Measurements from ENCODE around the gene TTC5.

Gene TTC5

DNA sequence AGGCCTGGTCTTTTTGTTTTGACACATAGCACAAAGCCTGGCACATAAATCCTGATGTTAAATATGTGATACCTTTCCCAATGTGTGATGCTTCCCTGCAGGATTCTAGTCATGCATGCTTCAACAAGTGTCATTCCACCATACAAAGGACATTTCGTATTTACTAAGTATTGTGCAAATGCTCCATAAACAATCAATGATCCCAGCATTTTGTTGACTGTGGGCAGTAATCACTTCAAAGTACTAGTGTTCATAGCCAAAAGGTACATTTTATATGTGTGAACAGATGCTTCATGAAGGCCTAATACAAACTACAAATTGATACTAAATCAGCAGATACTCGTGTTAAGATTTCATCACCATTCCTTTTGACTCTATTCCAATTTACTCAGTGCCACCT is 23.0 kb upstream of the TTC5 start:
- H2AFZ ChIP-seq (ENCODE audit: low read depth, low read length) = no peak overlapping the region
- H3K79me2 ChIP-seq (ENCODE audit: low read length) = peaks cover 57% of the 10 kb centered on the region
- no peak overlapping the region for H3K9ac ChIP-seq (ENCODE audit: low read length)
- H3K9me3 ChIP-seq (ENCODE audit: insufficient read depth, low read length) = no peaks in the 10 kb centered on the region
- H3K4me1 ChIP-seq (ENCODE audit: low read length) = peaks cover 21% of the 10 kb centered on the region
- no peaks in the 10 kb centered on the region for H3K27me3 ChIP-seq (ENCODE audit: low read depth, low read length)
- no peaks in the 10 kb centered on the region for H4K20me1 ChIP-seq (ENCODE audit: insufficient read depth, low read length)
- H3K4me3 ChIP-seq (ENCODE audit: low read length) = no peak overlapping the region
- TF ChIP-seq EZH2phosphoT487 (IDR thresholded peaks at IDR 0.05; ENCODE audit: low read depth) (no peak), CTCF (IDR thresholded peaks at IDR 0.05; ENCODE audit: low read depth, low read length) (no peak)
- H3K27ac ChIP-seq (ENCODE audit: low read length) = no peak overlapping the region
- H3K4me2 ChIP-seq (ENCODE audit: low read length) = no peak overlapping the region
- H3K36me3 ChIP-seq (replicated peaks; ENCODE audit: low read depth, low read length) = peaks cover 24% of the 10 kb centered on the region

DNA sequence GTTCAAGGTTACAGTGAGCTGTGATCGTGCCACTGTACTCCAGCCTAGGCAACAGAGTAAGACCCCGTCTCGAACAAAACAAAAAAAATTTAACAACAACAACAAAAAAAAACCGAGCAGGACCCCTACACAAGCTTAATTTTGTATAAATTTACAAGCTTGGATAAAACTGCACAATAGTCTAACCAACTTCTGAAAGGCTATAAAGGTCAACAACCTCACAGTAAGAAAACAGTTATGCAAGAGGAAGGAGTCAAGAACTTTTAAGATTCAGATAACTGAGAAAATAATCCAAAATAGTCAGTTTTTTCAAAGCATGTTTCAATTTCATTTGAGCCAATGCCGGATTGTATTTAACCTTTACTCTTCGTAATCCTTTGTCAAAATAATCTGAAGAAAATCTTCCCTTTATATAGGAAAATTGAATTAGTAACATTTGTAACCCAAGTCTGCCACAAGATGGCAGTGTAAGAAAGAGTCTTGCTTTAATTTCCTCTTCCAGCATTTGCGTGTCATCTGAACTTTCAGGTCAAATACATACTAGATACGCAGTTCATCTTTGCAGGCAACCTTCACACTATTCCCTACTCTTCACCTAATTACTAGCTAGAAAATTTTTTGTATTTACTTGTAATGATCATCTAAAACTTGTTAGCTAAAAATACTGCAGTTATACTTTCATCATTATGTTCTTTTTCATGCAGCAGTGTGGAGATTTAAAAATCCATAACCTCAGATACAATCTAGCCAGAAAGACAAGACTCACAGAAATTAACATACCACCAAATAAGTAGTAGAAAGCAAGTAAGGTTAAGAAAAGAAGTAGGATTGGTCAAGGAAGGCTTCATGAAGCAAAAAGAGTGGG is 21.5 kb upstream of the TTC5 start:
- no peak overlapping the region for H3K9ac ChIP-seq (ENCODE audit: low read length)
- no peak overlapping the region for H3K4me3 ChIP-seq (ENCODE audit: low read length)
- TF ChIP-seq EZH2phosphoT487 (IDR thresholded peaks at IDR 0.05; ENCODE audit: low read depth) (no peak), CTCF (IDR thresholded peaks at IDR 0.05; ENCODE audit: low read depth, low read length) (peak; percentile 85)
- peaks cover 18% of the 10 kb centered on the region for H3K4me1 ChIP-seq (ENCODE audit: low read length)
- H3K4me2 ChIP-seq (ENCODE audit: low read length) = peak overlapping the region; percentile 34
- H2AFZ ChIP-seq (ENCODE audit: low read depth, low read length) = no peak overlapping the region
- peaks cover 28% of the 10 kb centered on the region for H3K36me3 ChIP-seq (replicated peaks; ENCODE audit: low read depth, low read length)
- no peaks in the 10 kb centered on the region for H4K20me1 ChIP-seq (ENCODE audit: insufficient read depth, low read length)
- no peaks in the 10 kb centered on the region for H3K27me3 ChIP-seq (ENCODE audit: low read depth, low read length)
- no peaks in the 10 kb centered on the region for H3K9me3 ChIP-seq (ENCODE audit: insufficient read depth, low read length)
- peaks cover 47% of the 10 kb centered on the region for H3K79me2 ChIP-seq (ENCODE audit: low read length)
- H3K27ac ChIP-seq (ENCODE audit: low read length) = 0 out of 2 replicates have a peak overlapping the region, but pooled peaks have one; percentile 8

DNA sequence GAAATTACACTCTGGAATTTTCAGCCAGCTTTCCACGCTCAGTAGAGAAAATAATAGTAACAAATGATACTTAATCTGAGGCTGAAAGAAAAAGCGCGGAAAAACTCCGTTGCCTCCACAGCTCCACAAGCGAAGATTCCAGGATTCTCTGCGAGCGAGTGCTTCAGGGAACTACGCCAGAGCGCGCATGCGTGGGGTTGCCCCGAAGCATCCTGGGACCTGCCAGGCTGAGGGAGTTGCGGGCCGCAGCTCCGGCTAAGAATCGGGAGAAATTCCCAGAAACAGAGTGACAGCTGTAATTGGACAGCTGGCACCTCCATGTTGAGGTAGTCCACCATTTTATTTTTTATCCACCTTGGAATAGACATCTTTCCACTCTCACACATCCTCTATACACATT is 12.0 kb upstream of the TTC5 start:
- TF ChIP-seq EZH2phosphoT487 (IDR thresholded peaks at IDR 0.05; ENCODE audit: low read depth) (no peak), CTCF (IDR thresholded peaks at IDR 0.05; ENCODE audit: low read depth, low read length) (no peak)
- no peak overlapping the region for H3K4me3 ChIP-seq (ENCODE audit: low read length)
- H3K79me2 ChIP-seq (ENCODE audit: low read length) = no peaks in the 10 kb centered on the region; the same call in 1 of the 2 replicates
- no peak overlapping the region for H3K27ac ChIP-seq (ENCODE audit: low read length)
- H3K4me2 ChIP-seq (ENCODE audit: low read length) = no peak overlapping the region
- H3K27me3 ChIP-seq (ENCODE audit: low read depth, low read length) = no peaks in the 10 kb centered on the region
- H3K4me1 ChIP-seq (ENCODE audit: low read length) = no peaks in the 10 kb centered on the region
- H3K36me3 ChIP-seq (replicated peaks; ENCODE audit: low read depth, low read length) = peaks cover 56% of the 10 kb centered on the region
- H3K9ac ChIP-seq (ENCODE audit: low read length) = no peak overlapping the region
- no peaks in the 10 kb centered on the region for H4K20me1 ChIP-seq (ENCODE audit: insufficient read depth, low read length)
- no peaks in the 10 kb centered on the region for H3K9me3 ChIP-seq (ENCODE audit: insufficient read depth, low read length)
- no peak overlapping the region for H2AFZ ChIP-seq (ENCODE audit: low read depth, low read length)

DNA sequence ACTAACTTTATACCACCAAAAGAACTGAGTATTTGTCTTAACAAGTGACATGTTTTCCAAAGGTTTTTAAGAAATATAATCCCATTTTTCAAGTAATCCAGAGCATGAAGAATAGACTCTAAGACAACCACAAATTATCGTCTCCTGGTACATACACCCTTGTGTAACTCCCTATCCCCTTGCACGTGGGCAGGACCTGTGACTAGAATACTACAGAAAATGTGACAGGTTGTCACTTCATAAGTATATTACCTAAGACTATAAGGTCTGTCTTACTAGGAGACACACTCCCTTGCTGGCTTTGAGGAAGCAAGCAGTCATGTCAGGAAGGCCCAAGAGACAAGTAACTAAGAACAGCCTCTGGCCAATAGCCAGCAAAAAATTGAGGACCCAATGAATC is 8.3 kb upstream of the TTC5 start:
- H3K36me3 ChIP-seq (replicated peaks; ENCODE audit: low read depth, low read length) = peaks cover 45% of the 10 kb centered on the region
- H3K27me3 ChIP-seq (ENCODE audit: low read depth, low read length) = no peaks in the 10 kb centered on the region
- no peaks in the 10 kb centered on the region for H4K20me1 ChIP-seq (ENCODE audit: insufficient read depth, low read length)

More for the DNA sequence above, 8.3 kb upstream of the TTC5 start:
- no peaks in the 10 kb centered on the region for H3K9me3 ChIP-seq (ENCODE audit: insufficient read depth, low read length)
- no peaks in the 10 kb centered on the region for H3K79me2 ChIP-seq (ENCODE audit: low read length)
- no peak overlapping the region for H3K9ac ChIP-seq (ENCODE audit: low read length)
- H3K4me2 ChIP-seq (ENCODE audit: low read length) = no peak overlapping the region
- TF ChIP-seq EZH2phosphoT487 (IDR thresholded peaks at IDR 0.05; ENCODE audit: low read depth) = no peak
- no peak for TF ChIP-seq CTCF (IDR thresholded peaks at IDR 0.05; ENCODE audit: low read depth, low read length)
- H3K27ac ChIP-seq (ENCODE audit: low read length) = no peak overlapping the region
- no peak overlapping the region for H2AFZ ChIP-seq (ENCODE audit: low read depth, low read length)
- no peaks in the 10 kb centered on the region for H3K4me1 ChIP-seq (ENCODE audit: low read length)
- H3K4me3 ChIP-seq (ENCODE audit: low read length) = no peak overlapping the region

All from OCI-LY3 (cell line).